Stimulated activated CD8-positive, alpha-beta memory T cell treated with anti-CD3 and anti-CD28 coated beads, Interleukin-4, amount 100 ng/mL, for 48 hours (primary cell): ENCODE measurements around the gene FBXO34.
"Not testable (repeated sequence)": the region's sequence is repeated elsewhere in the genome, so short reads cannot be mapped to it uniquely, and the experiment has no call there.

Experiments used
- DNase-seq: peaks from one replicate; pipeline ENCODE4 v3.0.0-alpha.2; 2020

The FBXO34 gene

GRCh38 chr14:55350461-55350860, 79.2 kb downstream of the FBXO34 start:
- DNase-seq: no peak

GRCh38 chr14:55351111-55351510, 79.9 kb downstream of the FBXO34 start:
- DNase-seq: no peak

- no peak for DNase-seq
These were observed 81.0 kb downstream of the FBXO34 start for GRCh38 chr14:55352201-55352600.

GRCh38 chr14:55353686-55354467, 82.7 kb downstream of the FBXO34 start:
- no peak for DNase-seq

GRCh38 chr14:55354500-55354899, 83.3 kb downstream of the FBXO34 start:
- DNase-seq: peak; percentile 56

- DNase-seq: no peak
These were observed 84.7 kb downstream of the FBXO34 start for GRCh38 chr14:55355922-55356321.

- DNase-seq: no peak
These were observed 85.7 kb downstream of the FBXO34 start for GRCh38 chr14:55356913-55357312.

GRCh38 chr14:55359307-55359706, 88.1 kb downstream of the FBXO34 start:
- DNase-seq: no peak

- DNase-seq: no peak
These were observed 90.0 kb downstream of the FBXO34 start for GRCh38 chr14:55361190-55361589.

- no peak for DNase-seq
These were observed 95.0 kb downstream of the FBXO34 start for GRCh38 chr14:55366271-55366670.

GRCh38 chr14:55370883-55371455, 99.7 kb downstream of the FBXO34 start:
- no peak for DNase-seq

GRCh38 chr14:55372423-55372822, 101.2 kb downstream of the FBXO34 start:
- DNase-seq: no peak

- DNase-seq: no peak
These were observed 101.6 kb downstream of the FBXO34 start for GRCh38 chr14:55372825-55373224.

- no peak for DNase-seq
These were observed 102.8 kb downstream of the FBXO34 start for GRCh38 chr14:55373784-55374705.

- no peak for DNase-seq
These were observed 103.5 kb downstream of the FBXO34 start for GRCh38 chr14:55374771-55375170.

- no peak for DNase-seq
These were observed 106.0 kb downstream of the FBXO34 start for GRCh38 chr14:55377236-55377635.

GRCh38 chr14:55381040-55381439, 109.8 kb downstream of the FBXO34 start:
- no peak for DNase-seq

- no peak for DNase-seq
These were observed 110.3 kb downstream of the FBXO34 start for GRCh38 chr14:55381561-55381960.

GRCh38 chr14:55382483-55382882, 111.3 kb downstream of the FBXO34 start:
- DNase-seq: no peak

GRCh38 chr14:55383056-55383466, 111.8 kb downstream of the FBXO34 start:
- not testable (repeated sequence) for DNase-seq

- no peak for DNase-seq
These were observed 112.4 kb downstream of the FBXO34 start for GRCh38 chr14:55383541-55384140.

- no peak for DNase-seq
These were observed 113.3 kb downstream of the FBXO34 start for GRCh38 chr14:55384536-55384935.
